Measurements from ENCODE around the gene BMPR1A.

GRCh38 chr10:86849181-86849894 lies 92.9 kb downstream of the BMPR1A start:
- TF ChIP-seq, protein P1, sequence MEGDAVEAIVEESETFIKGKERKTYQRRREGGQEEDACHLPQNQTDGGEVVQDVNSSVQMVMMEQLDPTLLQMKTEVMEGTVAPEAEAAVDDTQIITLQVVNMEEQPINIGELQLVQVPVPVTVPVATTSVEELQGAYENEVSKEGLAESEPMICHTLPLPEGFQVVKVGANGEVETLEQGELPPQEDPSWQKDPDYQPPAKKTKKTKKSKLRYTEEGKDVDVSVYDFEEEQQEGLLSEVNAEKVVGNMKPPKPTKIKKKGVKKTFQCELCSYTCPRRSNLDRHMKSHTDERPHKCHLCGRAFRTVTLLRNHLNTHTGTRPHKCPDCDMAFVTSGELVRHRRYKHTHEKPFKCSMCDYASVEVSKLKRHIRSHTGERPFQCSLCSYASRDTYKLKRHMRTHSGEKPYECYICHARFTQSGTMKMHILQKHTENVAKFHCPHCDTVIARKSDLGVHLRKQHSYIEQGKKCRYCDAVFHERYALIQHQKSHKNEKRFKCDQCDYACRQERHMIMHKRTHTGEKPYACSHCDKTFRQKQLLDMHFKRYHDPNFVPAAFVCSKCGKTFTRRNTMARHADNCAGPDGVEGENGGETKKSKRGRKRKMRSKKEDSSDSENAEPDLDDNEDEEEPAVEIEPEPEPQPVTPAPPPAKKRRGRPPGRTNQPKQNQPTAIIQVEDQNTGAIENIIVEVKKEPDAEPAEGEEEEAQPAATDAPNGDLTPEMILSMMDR (IDR thresholded peaks at IDR 0.05): no peak
- TF ChIP-seq POLR2A (IDR thresholded peaks at IDR 0.05): no peak
